Measurements from ENCODE around the gene CEP85L. TPM values are rescaled to one million over a fixed set of nuclear protein-coding genes. Genes with fewer than 3 reads are reported as not detected.
A peak's percentile ranks its signal among the peaks of the same experiment; 100 is the strongest.

The CEP85L gene
- total RNA-seq (2014; rRNA removed; shearing (Covaris generic)) (10.1 and 13.4 TPM in 2 replicates), polyA plus RNA-seq (2016; fragmentation: Nextera tagmentation; extraction: Ambion mirVana) (9.1 and 10.8 TPM in 2 replicates)
- long read RNA-seq, partial matches to known transcripts, result 4 of 8 reads
- long read RNA-seq, other reads (novel, unspliced or antisense), result 3 of 8 reads

GRCh38 chr6:118651282-118652050 lies at the start of gene CEP85L:
Gene CEP85L, minus strand, starts transcription at chr6:118651591. Its CDS starts 322 bp downstream, at chr6:118651269.
- Mint-ChIP-seq H3K4me1 (peaks cover 18% of the 10 kb centered on the region), H3K9me3 (no peaks in the 10 kb centered on the region), H3K36me3 (ENCODE audit: low read depth) (no peaks in the 10 kb centered on the region), H3K27ac (peak within 1 kb of the TSS; percentile 97), H3K27me3 (ENCODE audit: insufficient read depth, low read depth, poor library complexity) (no peaks in the 10 kb centered on the region), H3K4me3 (peak within 1 kb of the TSS; percentile 86)
- ATAC-seq (peak; percentile 85), DNase-seq (ENCODE audit: low spot score) (peak; percentile 95)
- H3K36me3 ChIP-seq (ENCODE audit: insufficient read depth), result no peaks in the 10 kb centered on the region
- TF ChIP-seq CTCF (conservative IDR thresholded peaks at IDR 0.05; ENCODE audit: low read depth in 2 of 2) (no peak), ZNF331 (CRISPR knock-in tag; IDR thresholded peaks at IDR 0.05; ENCODE audit: low read depth) (no peak), EZH2 (IDR thresholded peaks at IDR 0.05; ENCODE audit: low read depth, unreplicated experiment) (no peak), JUNB (IDR thresholded peaks at IDR 0.05; ENCODE audit: unreplicated experiment) (no peak), POLR2AphosphoS5 (IDR thresholded peaks at IDR 0.05; ENCODE audit: low read depth) (peak; percentile 71), CREB1 (CRISPR knock-in tag; IDR thresholded peaks at IDR 0.05; ENCODE audit: low read depth) (peak; percentile 55), ETS1 (IDR thresholded peaks at IDR 0.05) (no peak), NANOG (IDR thresholded peaks at IDR 0.05; ENCODE audit: borderline replicate concordance) (no peak), EZH2phosphoT487 (IDR thresholded peaks at IDR 0.05; ENCODE audit: unreplicated experiment) (no peak)
- TF ChIP-seq, protein P1, sequence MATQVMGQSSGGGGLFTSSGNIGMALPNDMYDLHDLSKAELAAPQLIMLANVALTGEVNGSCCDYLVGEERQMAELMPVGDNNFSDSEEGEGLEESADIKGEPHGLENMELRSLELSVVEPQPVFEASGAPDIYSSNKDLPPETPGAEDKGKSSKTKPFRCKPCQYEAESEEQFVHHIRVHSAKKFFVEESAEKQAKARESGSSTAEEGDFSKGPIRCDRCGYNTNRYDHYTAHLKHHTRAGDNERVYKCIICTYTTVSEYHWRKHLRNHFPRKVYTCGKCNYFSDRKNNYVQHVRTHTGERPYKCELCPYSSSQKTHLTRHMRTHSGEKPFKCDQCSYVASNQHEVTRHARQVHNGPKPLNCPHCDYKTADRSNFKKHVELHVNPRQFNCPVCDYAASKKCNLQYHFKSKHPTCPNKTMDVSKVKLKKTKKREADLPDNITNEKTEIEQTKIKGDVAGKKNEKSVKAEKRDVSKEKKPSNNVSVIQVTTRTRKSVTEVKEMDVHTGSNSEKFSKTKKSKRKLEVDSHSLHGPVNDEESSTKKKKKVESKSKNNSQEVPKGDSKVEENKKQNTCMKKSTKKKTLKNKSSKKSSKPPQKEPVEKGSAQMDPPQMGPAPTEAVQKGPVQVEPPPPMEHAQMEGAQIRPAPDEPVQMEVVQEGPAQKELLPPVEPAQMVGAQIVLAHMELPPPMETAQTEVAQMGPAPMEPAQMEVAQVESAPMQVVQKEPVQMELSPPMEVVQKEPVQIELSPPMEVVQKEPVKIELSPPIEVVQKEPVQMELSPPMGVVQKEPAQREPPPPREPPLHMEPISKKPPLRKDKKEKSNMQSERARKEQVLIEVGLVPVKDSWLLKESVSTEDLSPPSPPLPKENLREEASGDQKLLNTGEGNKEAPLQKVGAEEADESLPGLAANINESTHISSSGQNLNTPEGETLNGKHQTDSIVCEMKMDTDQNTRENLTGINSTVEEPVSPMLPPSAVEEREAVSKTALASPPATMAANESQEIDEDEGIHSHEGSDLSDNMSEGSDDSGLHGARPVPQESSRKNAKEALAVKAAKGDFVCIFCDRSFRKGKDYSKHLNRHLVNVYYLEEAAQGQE (IDR thresholded peaks at IDR 0.05; ENCODE audit: unreplicated experiment), result no peak
- H3K4me1 ChIP-seq (ENCODE audit: insufficient read depth), result peaks cover 27% of the 10 kb centered on the region
- H2AFZ ChIP-seq, result peak within 1 kb of the TSS; percentile 77
- peak within 1 kb of the TSS; percentile 77 for H3K4me3 ChIP-seq
- H3K9me2 ChIP-seq (ENCODE audit: insufficient read depth), result no peaks in the 10 kb centered on the region; the same call in 1 of the 2 replicates
- H3K4me2 ChIP-seq, result peak within 1 kb of the TSS; percentile 88
- peaks cover 4% of the 10 kb centered on the region; the same call in 1 of the 2 replicates for H3F3A ChIP-seq (replicated peaks; ENCODE audit: low read depth)
- H3K27ac ChIP-seq (ENCODE audit: low read depth), result peak within 1 kb of the TSS; percentile 89
- no peaks in the 10 kb centered on the region for H4K20me1 ChIP-seq (replicated peaks; ENCODE audit: insufficient read depth)
- 0 out of 2 replicates have a peak, but pooled peaks cover 2% of the 10 kb centered on the region for H3K27me3 ChIP-seq (ENCODE audit: insufficient read depth)
- peaks cover 27% of the 10 kb centered on the region for H3K79me2 ChIP-seq (replicated peaks; ENCODE audit: insufficient read depth)
